Stimulated activated naive CD8-positive, alpha-beta T cell treated with anti-CD3 and anti-CD28 coated beads, Interleukin-15, Interleukin-2, amounts not matched to agents 100 ng/mL and 50 ng/mL, for 24 hours (primary cell): Measurements from ENCODE around the gene SYT17.

Experiments
- H3K27ac Mint-ChIP-seq: one replicate; pipeline ENCODE4 v1.8.0; 2021; ENCODE audit warnings: mild to moderate bottlenecking, mixed read lengths
- H3K27me3 Mint-ChIP-seq: one replicate; pipeline ENCODE4 v1.8.0; 2021; ENCODE audit warnings: mixed read lengths
- H3K36me3 Mint-ChIP-seq: one replicate; pipeline ENCODE4 v1.8.0; 2021; ENCODE audit warnings: low read depth, mixed read lengths
- H3K4me1 Mint-ChIP-seq: one replicate; pipeline ENCODE4 v1.8.0; 2021; ENCODE audit warnings: low read depth, mixed read lengths
- H3K4me3 Mint-ChIP-seq: one replicate; pipeline ENCODE4 v1.8.0; 2021; ENCODE audit warnings: mild to moderate bottlenecking, mixed read lengths
- H3K9me3 Mint-ChIP-seq: one replicate; pipeline ENCODE4 v1.8.0; 2021; ENCODE audit warnings: mixed read lengths

The SYT17 gene

GRCh38 chr16:19151310-19151709 lies 16.7 kb upstream of the SYT17 start:
- peaks cover 21% of the 10 kb centered on the region for H3K27me3 Mint-ChIP-seq
- no peaks in the 10 kb centered on the region for H3K4me1 Mint-ChIP-seq
- H3K9me3 Mint-ChIP-seq, result peaks cover 6% of the 10 kb centered on the region
- no peak overlapping the region for H3K4me3 Mint-ChIP-seq
- H3K36me3 Mint-ChIP-seq, result no peaks in the 10 kb centered on the region
- H3K27ac Mint-ChIP-seq, result no peak overlapping the region

- Mint-ChIP-seq H3K4me1 (no peaks in the 10 kb centered on the region), H3K4me3 (no peak overlapping the region), H3K27me3 (peaks cover 21% of the 10 kb centered on the region), H3K9me3 (peaks cover 7% of the 10 kb centered on the region), H3K27ac (no peak overlapping the region), H3K36me3 (no peaks in the 10 kb centered on the region)
Measured at GRCh38 chr16:19152042-19152441, 16.0 kb upstream of the SYT17 start.

- Mint-ChIP-seq H3K27me3 (peaks cover 13% of the 10 kb centered on the region), H3K27ac (no peak overlapping the region), H3K36me3 (no peaks in the 10 kb centered on the region), H3K9me3 (peaks cover 3% of the 10 kb centered on the region), H3K4me1 (no peaks in the 10 kb centered on the region), H3K4me3 (no peak overlapping the region)
Measured at GRCh38 chr16:19153876-19154275, 14.2 kb upstream of the SYT17 start.

GRCh38 chr16:19162085-19162484 lies 6.0 kb upstream of the SYT17 start:
- H3K27me3 Mint-ChIP-seq, result peaks cover 7% of the 10 kb centered on the region
- H3K4me3 Mint-ChIP-seq, result no peak overlapping the region
- H3K9me3 Mint-ChIP-seq, result peaks cover 5% of the 10 kb centered on the region
- no peak overlapping the region for H3K27ac Mint-ChIP-seq
- no peaks in the 10 kb centered on the region for H3K4me1 Mint-ChIP-seq
- no peaks in the 10 kb centered on the region for H3K36me3 Mint-ChIP-seq

- Mint-ChIP-seq H3K9me3 (peaks cover 5% of the 10 kb centered on the region), H3K27me3 (peaks cover 7% of the 10 kb centered on the region), H3K4me3 (no peak overlapping the region), H3K36me3 (no peaks in the 10 kb centered on the region), H3K27ac (no peak overlapping the region), H3K4me1 (no peaks in the 10 kb centered on the region)
Measured at GRCh38 chr16:19163215-19163614, 4.8 kb upstream of the SYT17 start.

- Mint-ChIP-seq H3K9me3 (peaks cover 5% of the 10 kb centered on the region), H3K27ac (no peak overlapping the region), H3K36me3 (no peaks in the 10 kb centered on the region), H3K4me1 (no peaks in the 10 kb centered on the region), H3K27me3 (peaks cover 7% of the 10 kb centered on the region), H3K4me3 (no peak overlapping the region)
Measured at GRCh38 chr16:19164285-19164684, 3.8 kb upstream of the SYT17 start.

- H3K27me3 Mint-ChIP-seq, result peaks cover 15% of the 10 kb centered on the region
- H3K4me1 Mint-ChIP-seq, result peaks cover 3% of the 10 kb centered on the region
Measured at GRCh38 chr16:19165101-19165500, 2.9 kb upstream of the SYT17 start.

GRCh38 chr16:19166500-19166899 lies 1.5 kb upstream of the SYT17 start:
- peaks cover 3% of the 10 kb centered on the region for H3K4me1 Mint-ChIP-seq
- H3K36me3 Mint-ChIP-seq, result no peaks in the 10 kb centered on the region
- peaks cover 20% of the 10 kb centered on the region for H3K27me3 Mint-ChIP-seq
- peaks cover 5% of the 10 kb centered on the region for H3K9me3 Mint-ChIP-seq
- H3K27ac Mint-ChIP-seq, result no peak overlapping the region
- H3K4me3 Mint-ChIP-seq, result no peak overlapping the region

More at GRCh38 chr16:19165101-19165500, 2.9 kb upstream of the SYT17 start:
- H3K4me3 Mint-ChIP-seq, result no peak overlapping the region
- H3K36me3 Mint-ChIP-seq, result no peaks in the 10 kb centered on the region
- H3K9me3 Mint-ChIP-seq, result peaks cover 5% of the 10 kb centered on the region
- no peak overlapping the region for H3K27ac Mint-ChIP-seq

GRCh38 chr16:19168371-19169081 lies 486 bp downstream of the SYT17 start:
- Mint-ChIP-seq H3K27ac (no peak overlapping the region), H3K9me3 (no peaks in the 10 kb centered on the region), H3K36me3 (no peaks in the 10 kb centered on the region), H3K27me3 (peaks cover 23% of the 10 kb centered on the region), H3K4me1 (peaks cover 3% of the 10 kb centered on the region), H3K4me3 (no peak overlapping the region)

GRCh38 chr16:19169082-19169639 lies 1.1 kb downstream of the SYT17 start:
- H3K27me3 Mint-ChIP-seq, result peaks cover 26% of the 10 kb centered on the region
- H3K9me3 Mint-ChIP-seq, result no peaks in the 10 kb centered on the region
- H3K27ac Mint-ChIP-seq, result no peak overlapping the region

GRCh38 chr16:19170043-19170655 lies 2.1 kb downstream of the SYT17 start:
- Mint-ChIP-seq H3K9me3 (no peaks in the 10 kb centered on the region), H3K4me3 (no peak overlapping the region), H3K4me1 (peaks cover 3% of the 10 kb centered on the region), H3K27me3 (peaks cover 22% of the 10 kb centered on the region), H3K27ac (no peak overlapping the region), H3K36me3 (no peaks in the 10 kb centered on the region)

More at GRCh38 chr16:19169082-19169639, 1.1 kb downstream of the SYT17 start:
- peaks cover 3% of the 10 kb centered on the region for H3K4me1 Mint-ChIP-seq
- no peaks in the 10 kb centered on the region for H3K36me3 Mint-ChIP-seq
- H3K4me3 Mint-ChIP-seq, result peak overlapping the region; percentile 58

GRCh38 chr16:19172098-19172780 lies 4.2 kb downstream of the SYT17 start:
- H3K27me3 Mint-ChIP-seq, result peaks cover 19% of the 10 kb centered on the region
- H3K4me3 Mint-ChIP-seq, result no peak overlapping the region
- H3K36me3 Mint-ChIP-seq, result no peaks in the 10 kb centered on the region
- H3K27ac Mint-ChIP-seq, result no peak overlapping the region
- H3K9me3 Mint-ChIP-seq, result no peaks in the 10 kb centered on the region
- peaks cover 3% of the 10 kb centered on the region for H3K4me1 Mint-ChIP-seq

GRCh38 chr16:19173059-19173458 lies 5.0 kb downstream of the SYT17 start:
- Mint-ChIP-seq H3K36me3 (no peaks in the 10 kb centered on the region), H3K27ac (no peak overlapping the region), H3K9me3 (no peaks in the 10 kb centered on the region), H3K4me3 (no peak overlapping the region), H3K4me1 (peaks cover 3% of the 10 kb centered on the region), H3K27me3 (peaks cover 19% of the 10 kb centered on the region)

GRCh38 chr16:19173649-19174383 lies 5.8 kb downstream of the SYT17 start:
- Mint-ChIP-seq H3K27ac (no peak overlapping the region), H3K9me3 (no peaks in the 10 kb centered on the region), H3K27me3 (peaks cover 19% of the 10 kb centered on the region), H3K4me3 (no peak overlapping the region), H3K36me3 (no peaks in the 10 kb centered on the region), H3K4me1 (peaks cover 3% of the 10 kb centered on the region)
